NT2/D1 (cell line): Measurements from ENCODE around the gene ARSI.

Experiments
- YY1 ChIP-seq: IDR thresholded peaks from 2 replicates; pipeline ENCODE4 v1.6.1; 2011; ENCODE audit not compliant: insufficient read length, insufficient read depth
- ZNF274 ChIP-seq: IDR thresholded peaks from 2 replicates; pipeline ENCODE4 v1.6.1; 2011; ENCODE audit warnings: mild to moderate bottlenecking, low read depth, low read length

- TF ChIP-seq ZNF274 (no peak), YY1 (no peak)
These were observed 51.2 kb downstream of the ARSI start for GRCh38 chr5:150251504-150251903.
